Heart right ventricle (tissue), 16 donors: Measurements from ENCODE around the gene VDAC2. TPM values are rescaled to one million over a fixed set of nuclear protein-coding genes. Genes with fewer than 3 reads are reported as not detected.

Experiments used
- ATAC-seq, 8 donors: fragments of 200-7000 bp; cut with Tn5 transposase; one replicate each; pipeline ENCODE4 v1.9.1; 2020; ENCODE audit warnings: mild to moderate bottlenecking in 8 of 8, moderate library complexity in 8 of 8, moderate number of reproducible peaks in 1 of 8
- DNase-seq, 2 donors: peaks; one replicate each; pipeline ENCODE4 v3.0.0-alpha.2; 2020
- H3K27ac ChIP-seq, 10 donors: fragments of 200-600 bp; sonication (generic) in 2 of 10; one replicate each; pipeline versions ENCODE4 v1.5.0 to v1.8.0; 2020 to 2022; ENCODE audit warnings: mild to moderate bottlenecking in 3 of 10
- H3K27me3 ChIP-seq, 7 donors: fragments of 200-600 bp; one replicate each; pipeline ENCODE4 v1.8.0; 2021 to 2022; ENCODE audit warnings: mild to moderate bottlenecking in 2 of 7
- H3K36me3 ChIP-seq, 9 donors: fragments of 200-600 bp; sonication (generic) in 1 of 9; one replicate each; pipeline versions ENCODE4 v1.5.0 to v1.8.0; 2020 to 2022; ENCODE audit warnings: mild to moderate bottlenecking in 2 of 9
- H3K4me1 ChIP-seq, 9 donors: fragments of 200-600 bp; sonication (generic) in 1 of 9; one replicate each; pipeline versions ENCODE4 v1.5.0 to v1.8.0; 2020 to 2022; ENCODE audit warnings: mild to moderate bottlenecking in 4 of 9
- H3K4me3 ChIP-seq, 10 donors: fragments of 200-600 bp; sonication (generic) in 2 of 10; one replicate each; pipeline versions ENCODE4 v1.5.0 to v1.8.0; 2020 to 2022; ENCODE audit warnings: mild to moderate bottlenecking in 7 of 10, moderate library complexity in 2 of 10
- H3K9me3 ChIP-seq, 11 donors: fragments of 200-600 bp in 10 of 11; sonication (generic) in 2 of 11; one replicate each; pipeline versions ENCODE4 v1.5.0 to v1.8.0; 2013 to 2022; ENCODE audit warnings: mild to moderate bottlenecking in 2 of 11, control low read depth in 1 of 11, moderate library complexity in 1 of 11
- WGBS, 2 donors: extraction: QIAGEN DNeasy Blood & Tissue Kit; methylation state at CpG; one replicate each; pipeline ENCODE4 v1.1.7; 2013; ENCODE audit warnings: inconsistent platforms in 1 of 2; 5-methylcytosine and 5-hydroxymethylcytosine counted together
- intact Hi-C, 10 donors: fragments of 100-400 bp; cut with DNase I; formaldehyde crosslinking; loops; one replicate each; pipeline versions ENCODE4 v1.11.1 to v1.14.2; 2022
- polyA plus RNA-seq, 2 donors: library from polyadenylated mRNA; stranded (reverse); fragments of 200-250 nt; gene quantifications; one replicate each; pipeline ENCODE4 v1.2.3, GENCODE V29; 2013
- total RNA-seq, 10 donors: library from RNA; stranded (reverse); fragmentation: NEBNext Ultra II Directional in 3 of 10; extraction: Animal tissue kit (Norgen Biotek cat#: 25700) in 3 of 10; gene quantifications; one replicate each; pipeline versions ENCODE4 v1.2.1 to v1.2.4, GENCODE V29; 2021 to 2023
- TF ChIP-seq, protein P1 (sequence below), 9 donors: fragments of 200-600 bp; sonication (generic) in 2 of 9; IDR thresholded peaks; one replicate each; pipeline versions ENCODE4 v1.5.0 to v1.8.0; 2021 to 2022; ENCODE audit warnings: antibody characterized with exemption in 9 of 9, mild to moderate bottlenecking in 5 of 9, moderate library complexity in 1 of 9
- donor health status: Arrhythmogenic right ventricular cardiomyopathy.
- donor health status: ischemic (EF 13 %, LVEDD 7.1; RV severe dilation, severe dysfunction).
- donor health status: healthy with polysubstance abuse.
- donor health status: DM: no; HTN: yes; CAD: no.
- donor health status: DM: no; HTN: no; CAD: no.
- donor health status: ischemic (EF 25% LVEDD 6.9; RV normal size, moderate dysfunction).
- donor health status: ischemic (EF 25% LVEDD 5.7; RV mildly dilated, moderate dysfunction).
- donor health status: healthy.
- donor health status: DM: yes; HTN: yes; CAD: no.
- donor health status: Ischemic cardiomyopathy.
- donor health status: ischemic (EF 35%, LVEDD 5.7; RV mildly dilated, moderate dysfunction).
- donor health status: nonischemic (EF 11% LVEDD 7.7; RV severe dilation, severe dysfunction).
- donor health status: DM: yes; HTN: yes; CAD: no.
- donor health status: PGD.
- donor health status: ischemic (EF 29% LVEDD 5.4; RV normal size, mild dysfunction).
- donor health status: nonischemic (EF 23%, LVEDD 6.1; RV moderate dilation, normal function).

Gene VDAC2
- total and polyA plus RNA-seq, 12 donors = 193 to 606 (median 484) TPM

- no peaks in the 10 kb centered on the region for H3K9me3 ChIP-seq
- intact Hi-C loops = no loop called here
- peaks cover 6 to 100% (median 55%) of the 10 kb centered on the region in 9 donors for H3K36me3 ChIP-seq
- TF ChIP-seq, protein P1, sequence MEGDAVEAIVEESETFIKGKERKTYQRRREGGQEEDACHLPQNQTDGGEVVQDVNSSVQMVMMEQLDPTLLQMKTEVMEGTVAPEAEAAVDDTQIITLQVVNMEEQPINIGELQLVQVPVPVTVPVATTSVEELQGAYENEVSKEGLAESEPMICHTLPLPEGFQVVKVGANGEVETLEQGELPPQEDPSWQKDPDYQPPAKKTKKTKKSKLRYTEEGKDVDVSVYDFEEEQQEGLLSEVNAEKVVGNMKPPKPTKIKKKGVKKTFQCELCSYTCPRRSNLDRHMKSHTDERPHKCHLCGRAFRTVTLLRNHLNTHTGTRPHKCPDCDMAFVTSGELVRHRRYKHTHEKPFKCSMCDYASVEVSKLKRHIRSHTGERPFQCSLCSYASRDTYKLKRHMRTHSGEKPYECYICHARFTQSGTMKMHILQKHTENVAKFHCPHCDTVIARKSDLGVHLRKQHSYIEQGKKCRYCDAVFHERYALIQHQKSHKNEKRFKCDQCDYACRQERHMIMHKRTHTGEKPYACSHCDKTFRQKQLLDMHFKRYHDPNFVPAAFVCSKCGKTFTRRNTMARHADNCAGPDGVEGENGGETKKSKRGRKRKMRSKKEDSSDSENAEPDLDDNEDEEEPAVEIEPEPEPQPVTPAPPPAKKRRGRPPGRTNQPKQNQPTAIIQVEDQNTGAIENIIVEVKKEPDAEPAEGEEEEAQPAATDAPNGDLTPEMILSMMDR (IDR thresholded peaks at IDR 0.05) = no peak
- ATAC-seq (no peak), DNase-seq (no peak)
- peak overlapping the region in 7 of 10 donors; percentile 17 to 90 (median 78) for H3K27ac ChIP-seq
- peaks cover 24 to 89% (median 73%) of the 10 kb centered on the region in 9 donors for H3K4me1 ChIP-seq
- no peak overlapping the region for H3K4me3 ChIP-seq
- 49 to 54% methylated on average over 2 of the region's 2 CpGs for WGBS, 2 donors
- H3K27me3 ChIP-seq = no peaks in the 10 kb centered on the region
Observed at GRCh38 chr10:75223507-75223906, 12.9 kb downstream of the VDAC2 start.

GRCh38 chr10:75226095-75226494 lies 15.5 kb downstream of the VDAC2 start:
- peak overlapping the region; percentile 67 to 90 (median 77) for H3K27ac ChIP-seq
- H3K36me3 ChIP-seq = peaks cover 3 to 100% (median 37%) of the 10 kb centered on the region in 9 donors
- 6 to 20% methylated on average over 2 of the region's 2 CpGs for WGBS, 2 donors
- no peaks in the 10 kb centered on the region for H3K9me3 ChIP-seq
- H3K4me3 ChIP-seq = peak overlapping the region in 6 of 10 donors; percentile 0 to 26 (median 18)
- no peak for ATAC-seq
- intact Hi-C loops = loop anchor here in 1 of 10 donors (5.0 kb wide), 1 partner anchor 39 kb away; no protein-coding TSS in a partner anchor
- H3K27me3 ChIP-seq = no peaks in the 10 kb centered on the region
- H3K4me1 ChIP-seq = peaks cover 24 to 95% (median 78%) of the 10 kb centered on the region in 9 donors
- no peak for DNase-seq
- TF ChIP-seq, protein P1 (IDR thresholded peaks at IDR 0.05) = no peak

- intact Hi-C loops = loop anchor here in 1 of 10 donors (5.0 kb wide), 1 partner anchor 39 kb away; no protein-coding TSS in a partner anchor
- peaks cover 3 to 100% (median 34%) of the 10 kb centered on the region in 9 donors for H3K36me3 ChIP-seq
- DNase-seq (no peak), ATAC-seq (no peak)
- H3K9me3 ChIP-seq = no peaks in the 10 kb centered on the region
- peak overlapping the region in 1 of 10 donors; percentile 26 for H3K4me3 ChIP-seq
- no peaks in the 10 kb centered on the region for H3K27me3 ChIP-seq
- 42 to 57% methylated on average over 5 of the region's 5 CpGs for WGBS, 2 donors
- H3K4me1 ChIP-seq = peaks cover 24 to 90% (median 76%) of the 10 kb centered on the region in 9 donors
- peak overlapping the region; percentile 54 to 90 (median 77) for H3K27ac ChIP-seq
- TF ChIP-seq, protein P1 (IDR thresholded peaks at IDR 0.05) = no peak
Observed at GRCh38 chr10:75226656-75227055, 16.1 kb downstream of the VDAC2 start.

- ATAC-seq (no peak), DNase-seq (no peak)
- intact Hi-C loops = loop anchor here in 1 of 10 donors (5.0 kb wide), 1 partner anchor 41 kb away; no protein-coding TSS in a partner anchor
- Histone ChIP-seq H3K36me3 (peaks cover 0 to 99% (median 25%) of the 10 kb centered on the region in 9 donors), H3K9me3 (no peaks in the 10 kb centered on the region), H3K27ac (peak overlapping the region in 6 of 10 donors; percentile 25 to 90 (median 67)), H3K4me3 (no peak overlapping the region), H3K27me3 (no peaks in the 10 kb centered on the region), H3K4me1 (peaks cover 24 to 77% (median 72%) of the 10 kb centered on the region in 9 donors)
- 73 to 78% methylated on average over 3 of the region's 3 CpGs for WGBS, 2 donors
- TF ChIP-seq, protein P1 (IDR thresholded peaks at IDR 0.05) = no peak
Observed at GRCh38 chr10:75228278-75228677, 17.7 kb downstream of the VDAC2 start.
